Colon (tissue), 2 donors: ENCODE data around the gene PLAAT2.
"Not testable (repeated sequence)": the region's sequence is repeated elsewhere in the genome, so short reads cannot be mapped to it uniquely, and the experiment has no call there.

Source experiments
- FAIRE-seq: peaks from 2 replicates; lab custom pipeline; 2012; peaks lifted over from hg19 to GRCh38; lab: Jason Lieb, UNC
- donor health status: control.
- donor health status: control.

The PLAAT2 gene

GRCh38 chr11:63549411-63549810 is 13.8 kb downstream of the PLAAT2 start:
- no peak for FAIRE-seq

GRCh38 chr11:63548178-63548577 is 15.0 kb downstream of the PLAAT2 start:
- no peak for FAIRE-seq

- no peak for FAIRE-seq
Observed at GRCh38 chr11:63547061-63547460, 16.1 kb downstream of the PLAAT2 start.

- no peak for FAIRE-seq
Observed at GRCh38 chr11:63543711-63544110, 19.5 kb downstream of the PLAAT2 start.

GRCh38 chr11:63542506-63542905 is 20.7 kb downstream of the PLAAT2 start:
- FAIRE-seq: not testable (repeated sequence)

- no peak for FAIRE-seq
Observed at GRCh38 chr11:63537293-63538101, 25.7 kb downstream of the PLAAT2 start.

GRCh38 chr11:63536669-63537292 is 26.4 kb downstream of the PLAAT2 start, which contains the start of gene PLAAT4:
PLAAT4 (plus strand) TSS chr11:63536808; CDS start chr11:63536869, 61 bp downstream.
- no peak for FAIRE-seq

- no peak for FAIRE-seq
Observed at GRCh38 chr11:63535734-63536133, 27.4 kb downstream of the PLAAT2 start.

- no peak for FAIRE-seq
Observed at GRCh38 chr11:63534895-63535461, 28.2 kb downstream of the PLAAT2 start.

GRCh38 chr11:63534076-63534475 is 29.1 kb downstream of the PLAAT2 start:
- FAIRE-seq: no peak

GRCh38 chr11:63532799-63533475 is 30.2 kb downstream of the PLAAT2 start:
- no peak for FAIRE-seq

GRCh38 chr11:63532117-63532516 is 31.1 kb downstream of the PLAAT2 start:
- no peak for FAIRE-seq

GRCh38 chr11:63531074-63531792 is 31.9 kb downstream of the PLAAT2 start:
- FAIRE-seq: not testable (repeated sequence)

- no peak for FAIRE-seq
Observed at GRCh38 chr11:63530021-63530420, 33.2 kb downstream of the PLAAT2 start.

GRCh38 chr11:63529373-63529772 is 33.8 kb downstream of the PLAAT2 start:
- not testable (repeated sequence) for FAIRE-seq

GRCh38 chr11:63528729-63529278 is 34.4 kb downstream of the PLAAT2 start:
- not testable (repeated sequence) for FAIRE-seq

- not testable (repeated sequence) for FAIRE-seq
Observed at GRCh38 chr11:63528156-63528555, 35.0 kb downstream of the PLAAT2 start.

- FAIRE-seq: no peak
Observed at GRCh38 chr11:63527667-63528066, 35.5 kb downstream of the PLAAT2 start.

GRCh38 chr11:63523151-63523550 is 40.0 kb downstream of the PLAAT2 start:
- FAIRE-seq: no peak

GRCh38 chr11:63521896-63522295 is 41.3 kb downstream of the PLAAT2 start:
- no peak for FAIRE-seq

GRCh38 chr11:63520606-63521170 is 42.5 kb downstream of the PLAAT2 start:
- FAIRE-seq: no peak
